Measurements from ENCODE around the gene KRTAP10-7.
"Not testable (repeated sequence)": the region's sequence is repeated elsewhere in the genome, so short reads cannot be mapped to it uniquely, and the experiment has no call there.

The KRTAP10-7 gene

GRCh38 chr21:44589586-44590305 lies 10.7 kb upstream of the KRTAP10-7 start:
- H3K27ac ChIP-seq: no peak overlapping the region
- TF ChIP-seq CTCF (conservative IDR thresholded peaks at IDR 0.05): no peak

GRCh38 chr21:44590311-44590721 lies 10.1 kb upstream of the KRTAP10-7 start:
- H3K27ac ChIP-seq: no peak overlapping the region
- no peak for TF ChIP-seq CTCF (conservative IDR thresholded peaks at IDR 0.05)

- not testable (repeated sequence) for H3K27ac ChIP-seq
These were observed 9.2 kb upstream of the KRTAP10-7 start for GRCh38 chr21:44590897-44591800.

- H3K27ac ChIP-seq: not testable (repeated sequence)
These were observed 8.6 kb upstream of the KRTAP10-7 start for GRCh38 chr21:44591801-44592130.

GRCh38 chr21:44592446-44593311 lies 7.7 kb upstream of the KRTAP10-7 start, which contains the start of gene KRTAP10-6:
Gene KRTAP10-6, minus strand, starts transcription at chr21:44592505. Its CDS starts 21 bp downstream, at chr21:44592484.
- no peak for TF ChIP-seq CTCF (conservative IDR thresholded peaks at IDR 0.05)
- no peak within 1 kb of the TSS for H3K27ac ChIP-seq

- TF ChIP-seq CTCF (conservative IDR thresholded peaks at IDR 0.05): no peak
- H3K27ac ChIP-seq: no peak overlapping the region
These were observed 6.6 kb upstream of the KRTAP10-7 start for GRCh38 chr21:44593598-44594405.

GRCh38 chr21:44594406-44594916 lies 5.9 kb upstream of the KRTAP10-7 start:
- no peak for TF ChIP-seq CTCF (conservative IDR thresholded peaks at IDR 0.05)
- no peak overlapping the region for H3K27ac ChIP-seq
